PC-3 (cell line): ENCODE results near the gene CHI3L2.

Source experiments
- CTCF ChIP-seq: fragments of 300-600 bp; sonication (generic); conservative IDR thresholded peaks from 2 replicates; pipeline ENCODE4 v1.5.1; 2017; ENCODE audit warnings: antibody characterized with exemption, low read depth, mild to moderate bottlenecking, low read length
- EZH2phosphoT487 ChIP-seq: fragments of 300-600 bp; sonication (generic); IDR thresholded peaks from 2 replicates; pipeline ENCODE4 v1.6.1; 2018; ENCODE audit warnings: mild to moderate bottlenecking, antibody characterized with exemption, low read length, borderline replicate concordance

GRCh38 chr1:111253876-111254275, 26.4 kb downstream of the CHI3L2 start:
- TF ChIP-seq EZH2phosphoT487 = no peak
- no peak for TF ChIP-seq CTCF
